Measurements from ENCODE around the gene NME2.

GRCh38 chr17:51120357-51120738 lies 45.9 kb upstream of the NME2 start:
- TF ChIP-seq POLR2A (IDR thresholded peaks at IDR 0.05) (no peak), CTCF (IDR thresholded peaks at IDR 0.05) (no peak)
